ENCODE results near the gene PTPN11. TPM values are rescaled to one million over a fixed set of nuclear protein-coding genes. Genes with fewer than 3 reads are reported as not detected.

The PTPN11 gene
- total RNA-seq, 1 experiment from 2014 or later = 49.9 TPM

- no peak for DNase-seq (ENCODE audit: low read depth)
These were observed 125.0 kb downstream of the PTPN11 start for GRCh38 chr12:112543751-112544150.

GRCh38 chr12:112546339-112546738, 127.6 kb downstream of the PTPN11 start:
- no peak for DNase-seq (ENCODE audit: low read depth)

- no peak for DNase-seq (ENCODE audit: low read depth)
These were observed 128.2 kb downstream of the PTPN11 start for GRCh38 chr12:112546996-112547395.

- no peak for DNase-seq (ENCODE audit: low read depth)
These were observed 130.3 kb downstream of the PTPN11 start for GRCh38 chr12:112549031-112549430.

- DNase-seq (ENCODE audit: low read depth) = no peak
These were observed 132.9 kb downstream of the PTPN11 start for GRCh38 chr12:112551681-112552080.

GRCh38 chr12:112555621-112556233, 137.0 kb downstream of the PTPN11 start:
- DNase-seq (ENCODE audit: low read depth) = no peak

GRCh38 chr12:112557951-112558630, 139.3 kb downstream of the PTPN11 start:
- no peak for DNase-seq (ENCODE audit: low read depth)

Other genes starting within 250 kb of the PTPN11 start
- gene HECTD4, start 36.5 kb upstream of the PTPN11 start, total RNA-seq (2014; rRNA removed; shearing (Covaris generic)) = 3.5 and 13.8 TPM in 2 replicates
- 1,212 and 1,298 TPM in 2 replicates for gene RPL6, start 9.3 kb upstream of the PTPN11 start, total RNA-seq (2014; rRNA removed; shearing (Covaris generic))